DMS79 (cell line): ENCODE results near the gene GIGYF1.
A peak's percentile ranks its signal among the peaks of the same experiment; 100 is the strongest.
"Not testable (repeated sequence)": the region's sequence is repeated elsewhere in the genome, so short reads cannot be mapped to it uniquely, and the experiment has no call there.

ENCODE experiments used
- DNase-seq: peaks from one replicate; lab custom pipeline; 2025; lab: John Stamatoyannopoulos, UW

Gene GIGYF1

GRCh38 chr7:100671353-100672327 lies 22.4 kb downstream of the GIGYF1 start:
- no peak for DNase-seq

- DNase-seq, result no peak
Observed at GRCh38 chr7:100670074-100670473, 24.0 kb downstream of the GIGYF1 start.

GRCh38 chr7:100669106-100669505 lies 24.9 kb downstream of the GIGYF1 start:
- not testable (repeated sequence) for DNase-seq

- DNase-seq, result no peak
Observed at GRCh38 chr7:100668069-100668449, 26.0 kb downstream of the GIGYF1 start.

- DNase-seq, result no peak
Observed at GRCh38 chr7:100667331-100668068, 26.6 kb downstream of the GIGYF1 start.

GRCh38 chr7:100665168-100665726 lies 28.8 kb downstream of the GIGYF1 start:
- DNase-seq, result no peak

GRCh38 chr7:100662194-100662776 lies 31.8 kb downstream of the GIGYF1 start:
- DNase-seq, result peak; percentile 17

GRCh38 chr7:100655908-100656674 lies 38.0 kb downstream of the GIGYF1 start, which contains the start of gene ACTL6B:
Gene ACTL6B (minus strand): TSS chr7:100656448. CDS start chr7:100656354, 94 bp downstream.
- peak; percentile 67 for DNase-seq

- DNase-seq, result no peak
Observed at GRCh38 chr7:100654908-100655831, 38.9 kb downstream of the GIGYF1 start.

- DNase-seq, result no peak
Observed at GRCh38 chr7:100649826-100650565, 44.1 kb downstream of the GIGYF1 start.

- no peak for DNase-seq
Observed at GRCh38 chr7:100642534-100642907, 51.5 kb downstream of the GIGYF1 start.

- no peak for DNase-seq
Observed at GRCh38 chr7:100641860-100642533, 52.1 kb downstream of the GIGYF1 start.

GRCh38 chr7:100641463-100641859 lies 52.6 kb downstream of the GIGYF1 start, which contains the start of gene TFR2:
Gene TFR2 (minus strand): TSS chr7:100641552. CDS start chr7:100641509, 43 bp downstream.
- no peak for DNase-seq

GRCh38 chr7:100640517-100641440 lies 53.3 kb downstream of the GIGYF1 start:
- DNase-seq, result no peak

GRCh38 chr7:100639995-100640516 lies 54.0 kb downstream of the GIGYF1 start:
- no peak for DNase-seq

- peak; percentile 42 for DNase-seq
Observed at GRCh38 chr7:100632951-100633717, 60.9 kb downstream of the GIGYF1 start.

- DNase-seq, result no peak
Observed at GRCh38 chr7:100630066-100630465, 64.0 kb downstream of the GIGYF1 start.
